HG03135 (cell line): ENCODE results near the gene CABP7.

Experiments used
- ATAC-seq: cut with Tn5 transposase; IDR thresholded peaks from one replicate; pipeline ENCODE4 v1.9.1; 2021; ENCODE audit warnings: mild to moderate bottlenecking, moderate library complexity; ENCODE audit not compliant: unreplicated experiment

Gene CABP7

GRCh38 chr22:29768052-29768693 is 48.4 kb downstream of the CABP7 start:
- no peak for ATAC-seq

DNA sequence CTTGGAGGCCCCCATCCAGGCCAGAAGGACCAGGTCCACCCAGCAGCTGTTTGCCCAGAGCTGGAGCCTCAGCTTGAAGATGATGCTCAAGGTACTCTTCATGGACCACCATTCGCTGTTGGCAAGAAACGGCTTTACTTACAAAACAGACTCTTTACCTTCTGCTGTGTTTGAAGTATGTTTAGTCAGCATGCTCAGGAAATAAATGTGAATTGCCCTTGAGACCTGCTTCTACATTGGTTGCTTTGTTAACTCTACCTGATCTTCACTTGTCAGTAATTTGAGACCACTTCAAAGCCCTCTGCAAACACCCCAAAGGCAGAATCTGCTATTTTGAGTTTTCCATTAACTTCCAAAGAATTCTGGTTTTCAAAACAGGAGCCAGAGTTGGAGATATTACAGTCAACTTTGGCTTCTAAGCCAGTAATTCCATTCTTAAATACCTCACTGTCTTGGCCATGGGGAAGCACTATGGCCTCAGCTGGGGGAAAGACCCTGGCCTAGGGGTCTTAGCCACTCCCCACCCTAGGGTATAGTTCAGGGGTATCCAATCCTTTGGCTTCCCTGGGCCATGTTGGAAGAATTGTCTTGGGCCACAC is 50.0 kb downstream of the CABP7 start:
- no peak for ATAC-seq

DNA sequence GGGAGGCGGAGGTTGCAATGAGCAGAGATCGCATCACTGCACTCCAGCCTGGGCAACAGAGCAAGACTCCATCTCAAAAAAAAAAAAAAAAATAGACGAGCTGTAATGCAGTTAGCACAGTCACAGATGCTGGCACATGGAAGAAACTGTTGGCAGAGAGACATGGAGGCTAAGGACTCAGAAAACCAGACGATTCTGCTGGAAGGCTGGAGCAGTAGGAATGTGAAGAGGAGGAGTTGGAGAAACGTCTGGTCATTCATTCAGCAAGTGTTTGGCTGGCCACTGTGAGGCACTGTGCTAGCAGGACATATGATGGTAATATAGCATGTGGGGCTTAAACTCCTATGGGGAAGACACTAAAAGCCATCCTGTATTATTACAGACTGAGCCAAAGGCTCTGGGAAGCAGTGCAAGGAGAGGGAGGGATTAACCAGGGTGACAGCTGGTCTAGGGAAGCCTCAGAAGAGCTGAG is 52.4 kb downstream of the CABP7 start:
- no peak for ATAC-seq

DNA sequence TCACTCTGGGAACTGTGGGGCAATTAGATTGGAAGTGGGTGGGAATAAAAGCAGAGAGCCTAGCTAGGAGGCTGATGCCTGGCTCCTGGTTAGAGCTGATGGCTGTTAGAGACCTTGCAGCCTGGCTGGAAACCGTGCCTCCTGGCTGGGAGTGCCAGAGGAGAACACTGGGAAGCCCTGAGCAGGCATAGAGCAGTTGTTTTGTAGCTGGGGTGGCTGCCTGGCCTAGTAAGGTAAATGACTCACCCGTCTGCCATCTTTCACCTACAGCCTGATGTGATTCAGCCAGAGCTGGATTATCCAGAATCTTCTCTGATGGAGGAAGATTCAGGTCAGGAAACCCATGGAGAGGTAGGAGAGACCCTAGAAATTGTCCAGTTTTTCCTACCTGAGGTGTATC is 53.4 kb downstream of the CABP7 start:
- no peak for ATAC-seq

- no peak for ATAC-seq
Measured at GRCh38 chr22:29780220-29780619, 60.4 kb downstream of the CABP7 start.

- ATAC-seq: no peak
Measured at GRCh38 chr22:29780748-29781676, 61.2 kb downstream of the CABP7 start.
